Astrocyte (in vitro differentiated cells and primary cell): Measurements from ENCODE around the gene KRTAP5-3.

Source experiments
- EZH2 ChIP-seq: IDR thresholded peaks from 2 replicates; pipeline ENCODE4 v1.6.1; 2012; ENCODE audit warnings: mild to moderate bottlenecking, low read length, inconsistent platforms; ENCODE audit not compliant: insufficient read depth
- TF ChIP-seq, protein P1 (sequence below): IDR thresholded peaks from 2 replicates; pipeline ENCODE4 v1.5.1; 2011; ENCODE audit warnings: low read depth, mild to moderate bottlenecking, inconsistent platforms, low read length, moderate library complexity; ENCODE audit not compliant: insufficient read depth

DNA sequence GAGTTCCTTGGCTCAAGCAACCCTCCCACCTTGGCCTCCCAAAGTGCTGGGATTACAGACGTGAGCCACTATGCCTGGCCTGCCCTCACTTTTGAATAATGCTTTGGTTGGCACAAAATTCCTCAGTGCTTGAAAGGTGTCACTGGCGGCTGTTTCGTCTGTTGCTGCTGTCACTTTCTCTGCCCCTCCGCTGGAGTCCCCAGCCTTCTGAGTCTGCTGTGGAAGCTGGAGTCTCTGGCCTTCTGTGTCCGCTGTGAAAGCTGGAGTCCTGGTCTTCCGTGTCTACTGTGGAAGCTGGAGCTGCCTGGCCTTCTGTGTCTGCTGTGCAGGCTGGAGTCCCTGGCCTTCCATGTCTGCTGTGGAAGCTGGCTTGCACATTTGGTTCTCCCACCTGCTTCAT is 18.3 kb downstream of the KRTAP5-3 start:
- no peak for TF ChIP-seq EZH2
- TF ChIP-seq, protein P1, sequence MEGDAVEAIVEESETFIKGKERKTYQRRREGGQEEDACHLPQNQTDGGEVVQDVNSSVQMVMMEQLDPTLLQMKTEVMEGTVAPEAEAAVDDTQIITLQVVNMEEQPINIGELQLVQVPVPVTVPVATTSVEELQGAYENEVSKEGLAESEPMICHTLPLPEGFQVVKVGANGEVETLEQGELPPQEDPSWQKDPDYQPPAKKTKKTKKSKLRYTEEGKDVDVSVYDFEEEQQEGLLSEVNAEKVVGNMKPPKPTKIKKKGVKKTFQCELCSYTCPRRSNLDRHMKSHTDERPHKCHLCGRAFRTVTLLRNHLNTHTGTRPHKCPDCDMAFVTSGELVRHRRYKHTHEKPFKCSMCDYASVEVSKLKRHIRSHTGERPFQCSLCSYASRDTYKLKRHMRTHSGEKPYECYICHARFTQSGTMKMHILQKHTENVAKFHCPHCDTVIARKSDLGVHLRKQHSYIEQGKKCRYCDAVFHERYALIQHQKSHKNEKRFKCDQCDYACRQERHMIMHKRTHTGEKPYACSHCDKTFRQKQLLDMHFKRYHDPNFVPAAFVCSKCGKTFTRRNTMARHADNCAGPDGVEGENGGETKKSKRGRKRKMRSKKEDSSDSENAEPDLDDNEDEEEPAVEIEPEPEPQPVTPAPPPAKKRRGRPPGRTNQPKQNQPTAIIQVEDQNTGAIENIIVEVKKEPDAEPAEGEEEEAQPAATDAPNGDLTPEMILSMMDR, result no peak
